ENCODE measurements around the gene PTRH1.

PTRH1 gene

GRCh38 chr9:127714020-127714750, 1.3 kb downstream of the PTRH1 start:
- peaks cover 25% of the 10 kb centered on the region for H3K4me1 Mint-ChIP-seq (ENCODE audit: low read depth)
- no peaks in the 10 kb centered on the region for H3K9me3 Mint-ChIP-seq
- peaks cover 4% of the 10 kb centered on the region for H3K36me3 Mint-ChIP-seq (ENCODE audit: low read depth)
- no peaks in the 10 kb centered on the region for H3K27me3 Mint-ChIP-seq
- H3K4me3 Mint-ChIP-seq, result peak overlapping the region; percentile 84
- peak overlapping the region; percentile 31 for H3K27ac Mint-ChIP-seq

- H3K36me3 Mint-ChIP-seq (ENCODE audit: low read depth), result peaks cover 4% of the 10 kb centered on the region
- H3K27me3 Mint-ChIP-seq, result no peaks in the 10 kb centered on the region
- H3K4me1 Mint-ChIP-seq (ENCODE audit: low read depth), result peaks cover 24% of the 10 kb centered on the region
- no peaks in the 10 kb centered on the region for H3K9me3 Mint-ChIP-seq
- no peak overlapping the region for H3K4me3 Mint-ChIP-seq
- no peak overlapping the region for H3K27ac Mint-ChIP-seq
These were observed 2.6 kb downstream of the PTRH1 start for GRCh38 chr9:127712867-127713266.

DNA sequence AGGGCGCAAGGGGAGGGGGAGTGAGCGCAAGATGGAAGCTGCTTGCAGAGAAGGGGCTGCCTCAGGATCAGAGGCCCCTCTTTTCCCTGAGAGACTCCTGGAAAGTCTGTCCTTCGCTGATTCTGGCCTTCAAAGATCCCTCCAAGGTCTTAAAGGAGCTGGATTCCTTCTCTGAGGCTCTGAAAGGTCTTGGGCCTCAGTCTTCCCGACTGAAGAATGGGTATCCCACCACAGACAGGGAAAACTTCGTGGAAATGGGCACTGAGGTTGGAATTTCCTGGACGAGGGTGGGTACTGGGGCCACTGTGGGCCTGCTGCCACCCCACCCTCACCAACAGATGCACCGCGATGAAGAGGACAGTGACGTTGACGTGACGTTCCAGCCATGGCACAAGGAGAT, 3.1 kb downstream of the PTRH1 start:
- Mint-ChIP-seq H3K27me3 (no peaks in the 10 kb centered on the region), H3K4me3 (no peak overlapping the region), H3K9me3 (no peaks in the 10 kb centered on the region), H3K4me1 (ENCODE audit: low read depth) (peaks cover 29% of the 10 kb centered on the region), H3K27ac (no peak overlapping the region), H3K36me3 (ENCODE audit: low read depth) (peaks cover 4% of the 10 kb centered on the region)

- Mint-ChIP-seq H3K27me3 (no peaks in the 10 kb centered on the region), H3K36me3 (ENCODE audit: low read depth) (peaks cover 4% of the 10 kb centered on the region), H3K4me3 (no peak overlapping the region), H3K9me3 (no peaks in the 10 kb centered on the region), H3K4me1 (ENCODE audit: low read depth) (peaks cover 34% of the 10 kb centered on the region), H3K27ac (no peak overlapping the region)
These were observed 3.6 kb downstream of the PTRH1 start for GRCh38 chr9:127711831-127712274.

DNA sequence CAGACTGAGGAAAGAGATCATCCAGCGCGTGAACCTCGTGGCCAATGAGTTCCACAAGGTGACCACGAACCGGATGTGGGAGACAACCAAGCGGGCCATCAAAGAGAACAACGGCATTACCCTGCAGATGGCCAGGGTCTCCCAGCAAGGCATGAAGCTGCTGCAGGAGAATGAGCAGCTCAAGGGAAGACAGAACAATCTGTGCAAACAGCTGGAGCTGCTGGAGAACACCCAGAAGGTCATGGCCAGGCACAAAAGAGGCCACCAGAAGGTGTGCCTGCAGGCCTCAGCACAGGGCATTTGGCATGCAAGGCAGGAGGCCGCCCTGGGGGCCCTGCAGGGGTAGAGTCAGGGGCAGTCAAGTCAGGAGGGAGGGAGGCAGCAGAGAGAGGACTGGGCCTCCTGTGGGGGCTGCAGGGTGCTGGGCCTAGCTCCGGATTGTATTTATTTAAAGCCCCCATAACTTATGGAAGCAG, 4.2 kb downstream of the PTRH1 start:
- no peaks in the 10 kb centered on the region for H3K27me3 Mint-ChIP-seq
- H3K4me1 Mint-ChIP-seq (ENCODE audit: low read depth), result peaks cover 34% of the 10 kb centered on the region
- no peak overlapping the region for H3K27ac Mint-ChIP-seq
- H3K36me3 Mint-ChIP-seq (ENCODE audit: low read depth), result peaks cover 4% of the 10 kb centered on the region
- no peak overlapping the region for H3K4me3 Mint-ChIP-seq
- no peaks in the 10 kb centered on the region for H3K9me3 Mint-ChIP-seq

DNA sequence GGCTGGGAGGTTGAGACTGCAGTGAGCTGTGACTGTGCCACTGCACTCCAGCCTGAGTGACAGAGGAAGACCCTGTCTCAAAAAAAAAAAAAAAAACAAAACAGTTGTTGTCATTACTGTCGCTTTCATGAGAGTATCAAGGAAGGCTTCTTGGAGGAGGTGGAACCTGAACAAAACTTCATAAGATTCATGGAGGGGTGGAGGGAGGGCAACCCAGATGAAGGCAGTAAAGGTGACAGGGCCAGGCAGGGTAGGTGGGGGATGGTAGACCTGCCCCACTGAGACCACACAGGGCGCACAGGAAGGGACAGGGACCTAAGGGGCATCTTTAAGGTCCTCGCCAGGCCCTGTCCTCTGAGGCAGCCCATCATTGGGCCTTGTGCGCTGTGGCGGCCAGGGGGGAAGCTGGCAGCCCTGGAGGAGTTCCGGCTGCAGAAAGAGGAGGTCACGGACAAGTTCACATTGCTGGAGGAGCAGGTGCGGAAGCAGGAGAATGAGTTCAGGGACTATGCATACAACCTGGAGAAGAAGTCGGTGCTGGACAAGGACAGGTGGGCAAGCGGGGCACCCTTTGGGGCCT, 5.2 kb downstream of the PTRH1 start:
- Mint-ChIP-seq H3K9me3 (no peaks in the 10 kb centered on the region), H3K4me3 (no peak overlapping the region), H3K4me1 (ENCODE audit: low read depth) (peaks cover 29% of the 10 kb centered on the region), H3K27me3 (no peaks in the 10 kb centered on the region), H3K27ac (no peak overlapping the region), H3K36me3 (ENCODE audit: low read depth) (peaks cover 4% of the 10 kb centered on the region)

- no peak overlapping the region for H3K4me3 Mint-ChIP-seq
- H3K36me3 Mint-ChIP-seq (ENCODE audit: low read depth), result peaks cover 4% of the 10 kb centered on the region
- no peak overlapping the region for H3K27ac Mint-ChIP-seq
- H3K27me3 Mint-ChIP-seq, result no peaks in the 10 kb centered on the region
- H3K4me1 Mint-ChIP-seq (ENCODE audit: low read depth), result peaks cover 29% of the 10 kb centered on the region
- H3K9me3 Mint-ChIP-seq, result no peaks in the 10 kb centered on the region
These were observed 6.4 kb downstream of the PTRH1 start for GRCh38 chr9:127708952-127709587.

DNA sequence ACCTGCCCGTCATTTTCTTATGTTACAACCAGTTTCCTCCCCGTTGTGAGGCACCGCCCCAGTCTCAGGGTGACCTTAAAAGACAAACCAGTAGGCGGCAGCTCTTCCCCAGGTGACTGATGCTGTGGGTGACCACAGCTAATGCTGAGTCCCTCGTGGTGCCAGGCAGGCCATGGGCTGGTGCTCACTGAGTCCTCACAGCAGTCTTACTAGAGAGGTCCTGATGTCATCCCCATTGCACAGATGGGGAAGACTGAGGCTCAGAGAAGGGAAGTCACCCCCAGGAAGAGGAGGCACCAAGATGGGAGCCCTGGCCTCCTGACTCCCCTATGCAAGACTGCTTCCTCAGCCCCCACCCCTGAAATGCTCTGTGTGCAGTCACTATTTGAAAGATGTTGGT, 7.7 kb downstream of the PTRH1 start:
- Mint-ChIP-seq H3K9me3 (no peaks in the 10 kb centered on the region), H3K27ac (no peak overlapping the region)

GRCh38 chr9:127706836-127707241, 8.6 kb downstream of the PTRH1 start, which contains the start of gene CFAP157:
Gene CFAP157, plus strand, starts transcription at chr9:127706988. Its CDS starts 44 bp downstream, at chr9:127707032.
- no peak within 1 kb of the TSS for H3K27ac Mint-ChIP-seq
- H3K36me3 Mint-ChIP-seq (ENCODE audit: low read depth), result no peaks in the 10 kb centered on the region
- H3K9me3 Mint-ChIP-seq, result no peaks in the 10 kb centered on the region
- H3K27me3 Mint-ChIP-seq, result no peaks in the 10 kb centered on the region
- peaks cover 24% of the 10 kb centered on the region for H3K4me1 Mint-ChIP-seq (ENCODE audit: low read depth)
- no peak within 1 kb of the TSS for H3K4me3 Mint-ChIP-seq

More for the DNA sequence above, 7.7 kb downstream of the PTRH1 start:
- H3K36me3 Mint-ChIP-seq (ENCODE audit: low read depth), result peaks cover 4% of the 10 kb centered on the region
- H3K27me3 Mint-ChIP-seq, result no peaks in the 10 kb centered on the region
- no peak overlapping the region for H3K4me3 Mint-ChIP-seq
- peaks cover 24% of the 10 kb centered on the region for H3K4me1 Mint-ChIP-seq (ENCODE audit: low read depth)

DNA sequence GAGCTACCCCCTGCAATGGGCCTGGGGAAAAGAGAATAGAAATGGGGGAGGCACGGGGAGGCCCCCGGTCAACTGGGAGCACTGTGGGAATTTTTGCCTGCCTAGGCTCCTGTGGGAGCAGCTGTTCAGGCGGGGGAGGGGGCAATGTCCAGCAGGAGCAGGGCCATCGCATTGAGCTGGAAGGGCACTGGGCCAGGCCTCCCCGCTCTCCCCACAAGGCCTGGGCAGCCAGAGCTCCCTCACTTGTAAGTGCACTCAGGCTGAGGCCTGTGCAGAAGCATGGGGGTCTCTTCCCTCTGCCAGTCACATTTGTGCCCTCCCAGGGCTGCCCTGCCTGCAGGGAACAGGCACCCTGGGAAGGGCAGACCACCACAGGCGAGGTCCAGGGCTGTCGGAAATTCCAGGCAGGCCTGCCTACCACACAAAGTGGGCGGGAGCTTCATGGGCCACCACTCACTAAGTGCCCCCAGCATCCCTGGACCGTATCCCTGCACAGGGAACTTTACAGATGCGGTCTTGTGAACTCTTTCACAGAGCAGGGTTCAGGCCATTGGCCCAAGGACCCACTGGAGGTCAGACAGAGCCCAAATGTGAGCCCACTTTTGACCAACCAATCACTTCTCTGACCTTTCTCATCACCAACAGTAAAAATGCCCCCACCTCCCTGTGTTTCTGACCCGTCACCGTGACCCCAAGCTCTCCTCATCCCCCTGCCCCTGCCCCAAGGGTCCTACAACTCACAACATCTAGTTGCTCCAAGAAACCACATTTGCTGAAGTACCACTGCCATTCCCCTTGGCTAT, 9.7 kb downstream of the PTRH1 start:
- no peaks in the 10 kb centered on the region for H3K27me3 Mint-ChIP-seq
- H3K36me3 Mint-ChIP-seq (ENCODE audit: low read depth), result no peaks in the 10 kb centered on the region
- no peak overlapping the region for H3K27ac Mint-ChIP-seq

DNA sequence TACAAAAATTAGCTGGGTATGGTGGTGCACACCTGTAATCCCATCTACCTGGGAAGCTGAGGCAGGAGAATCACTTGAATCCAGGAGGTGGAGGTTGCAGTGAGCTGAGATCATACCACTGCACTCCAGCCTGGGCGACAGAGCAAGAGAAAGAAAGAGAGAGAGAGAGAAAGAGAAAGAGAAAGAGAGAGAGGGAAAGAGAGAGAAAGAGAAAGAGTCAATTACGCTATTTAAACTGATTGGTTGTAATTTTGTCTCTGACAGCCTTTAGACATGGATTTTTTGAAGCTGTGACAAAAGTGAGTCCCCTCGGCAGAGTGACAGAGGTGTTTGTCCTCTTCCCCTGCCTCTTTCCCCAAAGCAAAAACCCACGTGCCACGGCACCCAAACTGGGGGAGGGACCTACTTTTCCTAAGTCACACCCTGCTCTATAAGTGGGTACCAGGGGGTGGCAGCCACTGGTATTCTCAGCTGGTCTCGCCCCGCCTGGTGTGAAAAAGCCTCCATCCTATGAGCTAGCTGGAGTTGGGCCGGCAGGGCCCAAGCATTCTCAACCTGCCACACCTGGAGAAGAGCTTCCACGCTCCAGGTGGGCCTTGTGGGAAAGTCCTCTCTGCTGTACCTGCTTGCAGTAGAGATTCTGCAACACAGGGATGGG, 12.0 kb downstream of the PTRH1 start:
- Mint-ChIP-seq H3K27me3 (no peaks in the 10 kb centered on the region), H3K9me3 (no peaks in the 10 kb centered on the region), H3K4me3 (no peak overlapping the region), H3K27ac (no peak overlapping the region), H3K4me1 (ENCODE audit: low read depth) (peaks cover 28% of the 10 kb centered on the region), H3K36me3 (ENCODE audit: low read depth) (no peaks in the 10 kb centered on the region)

More for the DNA sequence above, 9.7 kb downstream of the PTRH1 start:
- Mint-ChIP-seq H3K9me3 (no peaks in the 10 kb centered on the region), H3K4me1 (ENCODE audit: low read depth) (peaks cover 16% of the 10 kb centered on the region), H3K4me3 (no peak overlapping the region)

- no peak overlapping the region for H3K4me3 Mint-ChIP-seq
- peaks cover 15% of the 10 kb centered on the region for H3K4me1 Mint-ChIP-seq (ENCODE audit: low read depth)
These were observed 14.7 kb downstream of the PTRH1 start for GRCh38 chr9:127700594-127701255.

GRCh38 chr9:127700140-127700539, 15.3 kb downstream of the PTRH1 start:
- Mint-ChIP-seq H3K27ac (peak overlapping the region; percentile 26), H3K36me3 (ENCODE audit: low read depth) (no peaks in the 10 kb centered on the region), H3K4me3 (no peak overlapping the region), H3K9me3 (no peaks in the 10 kb centered on the region), H3K4me1 (ENCODE audit: low read depth) (peaks cover 15% of the 10 kb centered on the region), H3K27me3 (no peaks in the 10 kb centered on the region)

More at GRCh38 chr9:127700594-127701255, 14.7 kb downstream of the PTRH1 start:
- peak overlapping the region; percentile 26 for H3K27ac Mint-ChIP-seq
- H3K27me3 Mint-ChIP-seq, result no peaks in the 10 kb centered on the region
- H3K36me3 Mint-ChIP-seq (ENCODE audit: low read depth), result no peaks in the 10 kb centered on the region
- no peaks in the 10 kb centered on the region for H3K9me3 Mint-ChIP-seq
